Measurements from ENCODE around the gene IGIP. TPM values are rescaled to one million over a fixed set of nuclear protein-coding genes. Genes with fewer than 3 reads are reported as not detected.

The IGIP gene
- total and polyA plus RNA-seq, 2 of the 8 experiments (the other 6 are each of a cell fraction or from before 2014, with no cell fraction given): 0.32 to 0.69 TPM

DNA sequence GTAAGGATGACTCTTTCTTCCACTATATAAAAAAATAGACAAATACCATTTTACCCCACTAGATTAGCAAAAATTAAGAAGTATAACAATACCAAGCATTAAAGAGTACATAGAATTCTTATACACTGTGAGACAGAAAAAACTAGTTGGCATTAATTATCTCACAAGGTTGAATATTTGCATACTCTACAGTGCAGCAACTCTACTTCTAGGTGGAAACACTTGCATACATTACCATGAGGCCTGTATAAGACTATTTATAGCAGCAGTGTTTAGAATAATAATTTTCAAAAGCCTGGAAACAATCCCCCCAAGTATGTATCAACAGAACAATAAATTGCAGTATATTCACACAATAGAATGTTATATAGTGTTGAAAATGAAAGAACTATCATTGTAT, 30.8 kb upstream of the IGIP start (continued):
- TF ChIP-seq, protein P1, sequence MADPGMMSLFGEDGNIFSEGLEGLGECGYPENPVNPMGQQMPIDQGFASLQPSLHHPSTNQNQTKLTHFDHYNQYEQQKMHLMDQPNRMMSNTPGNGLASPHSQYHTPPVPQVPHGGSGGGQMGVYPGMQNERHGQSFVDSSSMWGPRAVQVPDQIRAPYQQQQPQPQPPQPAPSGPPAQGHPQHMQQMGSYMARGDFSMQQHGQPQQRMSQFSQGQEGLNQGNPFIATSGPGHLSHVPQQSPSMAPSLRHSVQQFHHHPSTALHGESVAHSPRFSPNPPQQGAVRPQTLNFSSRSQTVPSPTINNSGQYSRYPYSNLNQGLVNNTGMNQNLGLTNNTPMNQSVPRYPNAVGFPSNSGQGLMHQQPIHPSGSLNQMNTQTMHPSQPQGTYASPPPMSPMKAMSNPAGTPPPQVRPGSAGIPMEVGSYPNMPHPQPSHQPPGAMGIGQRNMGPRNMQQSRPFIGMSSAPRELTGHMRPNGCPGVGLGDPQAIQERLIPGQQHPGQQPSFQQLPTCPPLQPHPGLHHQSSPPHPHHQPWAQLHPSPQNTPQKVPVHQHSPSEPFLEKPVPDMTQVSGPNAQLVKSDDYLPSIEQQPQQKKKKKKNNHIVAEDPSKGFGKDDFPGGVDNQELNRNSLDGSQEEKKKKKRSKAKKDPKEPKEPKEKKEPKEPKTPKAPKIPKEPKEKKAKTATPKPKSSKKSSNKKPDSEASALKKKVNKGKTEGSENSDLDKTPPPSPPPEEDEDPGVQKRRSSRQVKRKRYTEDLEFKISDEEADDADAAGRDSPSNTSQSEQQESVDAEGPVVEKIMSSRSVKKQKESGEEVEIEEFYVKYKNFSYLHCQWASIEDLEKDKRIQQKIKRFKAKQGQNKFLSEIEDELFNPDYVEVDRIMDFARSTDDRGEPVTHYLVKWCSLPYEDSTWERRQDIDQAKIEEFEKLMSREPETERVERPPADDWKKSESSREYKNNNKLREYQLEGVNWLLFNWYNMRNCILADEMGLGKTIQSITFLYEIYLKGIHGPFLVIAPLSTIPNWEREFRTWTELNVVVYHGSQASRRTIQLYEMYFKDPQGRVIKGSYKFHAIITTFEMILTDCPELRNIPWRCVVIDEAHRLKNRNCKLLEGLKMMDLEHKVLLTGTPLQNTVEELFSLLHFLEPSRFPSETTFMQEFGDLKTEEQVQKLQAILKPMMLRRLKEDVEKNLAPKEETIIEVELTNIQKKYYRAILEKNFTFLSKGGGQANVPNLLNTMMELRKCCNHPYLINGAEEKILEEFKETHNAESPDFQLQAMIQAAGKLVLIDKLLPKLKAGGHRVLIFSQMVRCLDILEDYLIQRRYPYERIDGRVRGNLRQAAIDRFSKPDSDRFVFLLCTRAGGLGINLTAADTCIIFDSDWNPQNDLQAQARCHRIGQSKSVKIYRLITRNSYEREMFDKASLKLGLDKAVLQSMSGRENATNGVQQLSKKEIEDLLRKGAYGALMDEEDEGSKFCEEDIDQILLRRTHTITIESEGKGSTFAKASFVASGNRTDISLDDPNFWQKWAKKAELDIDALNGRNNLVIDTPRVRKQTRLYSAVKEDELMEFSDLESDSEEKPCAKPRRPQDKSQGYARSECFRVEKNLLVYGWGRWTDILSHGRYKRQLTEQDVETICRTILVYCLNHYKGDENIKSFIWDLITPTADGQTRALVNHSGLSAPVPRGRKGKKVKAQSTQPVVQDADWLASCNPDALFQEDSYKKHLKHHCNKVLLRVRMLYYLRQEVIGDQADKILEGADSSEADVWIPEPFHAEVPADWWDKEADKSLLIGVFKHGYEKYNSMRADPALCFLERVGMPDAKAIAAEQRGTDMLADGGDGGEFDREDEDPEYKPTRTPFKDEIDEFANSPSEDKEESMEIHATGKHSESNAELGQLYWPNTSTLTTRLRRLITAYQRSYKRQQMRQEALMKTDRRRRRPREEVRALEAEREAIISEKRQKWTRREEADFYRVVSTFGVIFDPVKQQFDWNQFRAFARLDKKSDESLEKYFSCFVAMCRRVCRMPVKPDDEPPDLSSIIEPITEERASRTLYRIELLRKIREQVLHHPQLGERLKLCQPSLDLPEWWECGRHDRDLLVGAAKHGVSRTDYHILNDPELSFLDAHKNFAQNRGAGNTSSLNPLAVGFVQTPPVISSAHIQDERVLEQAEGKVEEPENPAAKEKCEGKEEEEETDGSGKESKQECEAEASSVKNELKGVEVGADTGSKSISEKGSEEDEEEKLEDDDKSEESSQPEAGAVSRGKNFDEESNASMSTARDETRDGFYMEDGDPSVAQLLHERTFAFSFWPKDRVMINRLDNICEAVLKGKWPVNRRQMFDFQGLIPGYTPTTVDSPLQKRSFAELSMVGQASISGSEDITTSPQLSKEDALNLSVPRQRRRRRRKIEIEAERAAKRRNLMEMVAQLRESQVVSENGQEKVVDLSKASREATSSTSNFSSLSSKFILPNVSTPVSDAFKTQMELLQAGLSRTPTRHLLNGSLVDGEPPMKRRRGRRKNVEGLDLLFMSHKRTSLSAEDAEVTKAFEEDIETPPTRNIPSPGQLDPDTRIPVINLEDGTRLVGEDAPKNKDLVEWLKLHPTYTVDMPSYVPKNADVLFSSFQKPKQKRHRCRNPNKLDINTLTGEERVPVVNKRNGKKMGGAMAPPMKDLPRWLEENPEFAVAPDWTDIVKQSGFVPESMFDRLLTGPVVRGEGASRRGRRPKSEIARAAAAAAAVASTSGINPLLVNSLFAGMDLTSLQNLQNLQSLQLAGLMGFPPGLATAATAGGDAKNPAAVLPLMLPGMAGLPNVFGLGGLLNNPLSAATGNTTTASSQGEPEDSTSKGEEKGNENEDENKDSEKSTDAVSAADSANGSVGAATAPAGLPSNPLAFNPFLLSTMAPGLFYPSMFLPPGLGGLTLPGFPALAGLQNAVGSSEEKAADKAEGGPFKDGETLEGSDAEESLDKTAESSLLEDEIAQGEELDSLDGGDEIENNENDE (IDR thresholded peaks at IDR 0.05; ENCODE audit: insufficient replicate concordance, low read length): no peak
- TF ChIP-seq RXRA (IDR thresholded peaks at IDR 0.05; ENCODE audit: insufficient read depth, low read depth, low read length) (no peak), RBBP5 (IDR thresholded peaks at IDR 0.05; ENCODE audit: borderline replicate concordance, low read depth, low read length) (no peak), GTF2F1 (IDR thresholded peaks at IDR 0.05; ENCODE audit: borderline replicate concordance, low read depth, low read length) (no peak), SP2 (IDR thresholded peaks at IDR 0.05; ENCODE audit: low read length) (no peak)
- TF ChIP-seq, protein P2, sequence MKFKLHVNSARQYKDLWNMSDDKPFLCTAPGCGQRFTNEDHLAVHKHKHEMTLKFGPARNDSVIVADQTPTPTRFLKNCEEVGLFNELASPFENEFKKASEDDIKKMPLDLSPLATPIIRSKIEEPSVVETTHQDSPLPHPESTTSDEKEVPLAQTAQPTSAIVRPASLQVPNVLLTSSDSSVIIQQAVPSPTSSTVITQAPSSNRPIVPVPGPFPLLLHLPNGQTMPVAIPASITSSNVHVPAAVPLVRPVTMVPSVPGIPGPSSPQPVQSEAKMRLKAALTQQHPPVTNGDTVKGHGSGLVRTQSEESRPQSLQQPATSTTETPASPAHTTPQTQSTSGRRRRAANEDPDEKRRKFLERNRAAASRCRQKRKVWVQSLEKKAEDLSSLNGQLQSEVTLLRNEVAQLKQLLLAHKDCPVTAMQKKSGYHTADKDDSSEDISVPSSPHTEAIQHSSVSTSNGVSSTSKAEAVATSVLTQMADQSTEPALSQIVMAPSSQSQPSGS (IDR thresholded peaks at IDR 0.05; ENCODE audit: low read length): no peak

Data from H1 (cell line).